ENCODE data around the gene RBM12.
A peak's percentile ranks its signal among the peaks of the same experiment; 100 is the strongest.

RBM12 gene

GRCh38 chr20:35619196-35620095 lies 45.3 kb downstream of the RBM12 start:
- peak; percentile 89 for DNase-seq (ENCODE audit: low spot score)

GRCh38 chr20:35618263-35619131 lies 46.2 kb downstream of the RBM12 start:
- DNase-seq (ENCODE audit: low spot score) = peak; percentile 41

- peak; percentile 63 for DNase-seq (ENCODE audit: low spot score)
Observed at GRCh38 chr20:35617397-35618262, 47.1 kb downstream of the RBM12 start.

DNA sequence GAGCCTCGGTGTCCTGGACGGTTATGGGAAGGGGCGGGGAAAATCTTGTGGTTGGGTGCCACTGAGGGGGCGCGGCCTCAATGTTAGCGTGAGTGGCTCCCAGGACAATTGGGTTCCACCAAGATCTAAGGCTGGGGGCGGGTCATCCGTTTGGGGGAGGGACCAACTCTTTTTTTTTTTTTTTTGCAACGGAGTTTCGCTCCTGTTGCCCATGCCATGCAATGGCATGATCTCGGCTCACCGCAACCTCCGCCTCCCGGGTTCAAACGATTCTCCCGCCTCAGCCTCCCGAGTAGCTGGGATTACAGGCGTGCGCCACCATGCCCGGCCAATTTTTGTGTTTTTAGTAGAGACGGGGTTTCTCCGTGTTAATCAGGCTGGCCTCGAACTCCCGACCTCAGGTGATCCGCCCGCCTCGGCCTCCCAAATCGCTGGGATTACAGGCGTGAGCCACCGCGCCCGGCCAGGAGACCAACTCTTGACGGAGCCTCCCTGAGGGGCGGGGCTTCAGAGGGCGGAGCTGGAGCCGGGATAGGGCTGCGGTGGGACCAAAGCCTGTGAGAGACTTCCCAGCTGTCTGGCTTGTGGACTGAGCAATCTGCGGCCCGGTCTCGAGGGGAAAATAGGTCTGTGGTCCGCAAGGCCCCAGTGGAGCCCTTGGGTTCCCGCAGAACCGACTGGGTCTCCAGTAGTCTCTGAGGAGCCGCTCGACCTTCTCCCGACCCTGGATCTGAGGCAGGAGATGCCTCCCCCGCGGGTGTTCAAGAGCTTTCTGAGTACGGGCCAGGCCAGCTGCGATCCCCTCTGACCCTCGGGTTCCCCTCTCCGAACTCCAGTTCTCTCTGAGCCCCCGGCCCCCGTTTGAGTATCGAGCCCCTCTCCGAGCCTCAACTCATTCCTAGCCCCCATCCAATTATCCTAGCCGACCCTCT lies 48.0 kb downstream of the RBM12 start:
- DNase-seq (ENCODE audit: low spot score) = peak; percentile 82

DNA sequence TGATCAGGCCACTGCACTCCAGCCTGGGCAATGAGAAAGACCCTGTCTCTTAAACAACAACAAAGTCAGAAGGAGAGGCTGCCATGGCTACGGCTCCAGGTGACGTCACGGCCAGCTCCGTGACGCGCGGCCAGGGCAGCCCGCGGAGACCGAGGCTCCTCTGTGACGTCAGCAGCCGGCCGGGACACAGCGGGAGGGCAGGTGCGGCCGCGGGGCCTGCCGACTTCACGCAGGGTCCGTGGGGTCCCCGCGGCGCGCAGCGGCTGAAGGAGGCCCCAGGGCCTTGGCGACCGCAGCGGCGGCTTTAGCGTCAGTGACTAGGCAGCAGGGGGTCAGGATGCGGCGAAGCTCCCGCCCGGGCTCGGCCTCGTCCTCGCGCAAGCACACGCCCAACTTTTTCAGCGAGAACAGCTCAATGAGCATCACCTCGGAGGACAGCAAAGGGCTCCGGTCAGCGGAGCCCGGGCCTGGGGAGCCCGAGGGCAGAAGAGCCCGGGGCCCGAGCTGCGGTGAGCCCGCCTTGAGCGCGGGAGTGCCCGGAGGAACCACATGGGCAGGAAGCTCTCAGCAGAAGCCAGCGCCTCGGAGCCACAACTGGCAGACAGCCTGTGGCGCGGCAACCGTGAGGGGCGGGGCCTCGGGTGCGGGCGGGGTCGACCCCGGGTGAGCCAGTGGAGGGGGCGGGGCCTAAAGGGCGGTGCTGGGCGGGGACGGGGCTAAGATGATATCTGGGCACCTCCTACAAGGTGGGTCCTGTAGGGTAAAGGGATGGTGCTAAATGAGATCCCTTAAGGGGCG lies 48.8 kb downstream of the RBM12 start, which contains the start of gene SPAG4:
Gene SPAG4, plus strand, starts transcription at position 163 of the 798 bp plus-strand sequence. Its CDS starts 175 bp downstream, at position 338.
- DNase-seq (ENCODE audit: low spot score) = peak; percentile 100

DNA sequence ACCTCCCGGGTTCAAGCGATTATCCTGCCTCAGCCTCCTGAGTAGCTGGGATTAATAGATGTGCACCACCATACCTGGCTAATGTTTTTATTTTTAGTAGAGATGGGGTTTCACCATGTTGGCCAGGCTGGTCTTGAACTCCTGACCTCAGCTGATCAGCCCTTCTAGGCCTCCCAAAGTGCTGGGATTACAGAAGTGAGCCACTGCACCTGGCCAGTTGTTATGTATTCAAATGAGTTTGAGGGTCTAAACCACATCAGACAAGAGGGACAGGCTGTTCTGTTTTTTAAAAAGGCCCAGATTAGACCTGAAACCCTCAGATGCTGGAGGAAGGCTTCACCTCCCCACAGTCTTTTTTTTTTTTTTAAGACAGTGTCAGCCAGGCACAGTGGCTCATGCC lies 53.2 kb downstream of the RBM12 start:
- no peak for DNase-seq (ENCODE audit: low spot score)

DNA sequence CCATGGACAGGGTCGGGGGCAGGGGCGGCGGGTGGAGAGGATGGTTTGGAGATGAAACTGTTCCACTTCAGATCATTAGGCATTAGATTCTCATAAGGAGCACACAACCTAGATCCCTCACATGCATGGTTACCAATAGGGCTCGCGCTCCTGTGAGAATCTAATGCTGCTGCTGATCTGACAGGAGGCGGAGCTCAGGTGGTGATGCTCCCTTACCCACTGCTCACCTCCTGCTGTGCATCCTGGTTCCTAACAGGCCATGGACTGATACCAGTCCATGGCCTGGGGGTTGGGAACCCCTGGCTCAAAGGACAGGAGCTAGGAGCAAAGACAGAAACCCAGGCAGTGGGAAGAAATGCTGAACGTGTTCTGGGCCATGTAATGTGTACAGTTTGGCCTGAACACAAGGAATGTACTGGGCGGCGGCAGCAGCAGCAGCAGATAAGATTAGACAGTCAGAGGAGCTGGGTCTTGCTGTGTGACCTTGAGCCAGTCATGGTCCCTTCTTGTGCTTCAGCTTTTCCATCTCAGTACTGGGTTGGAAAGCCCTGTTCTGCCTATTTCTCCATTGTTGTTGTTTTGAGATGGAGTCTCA lies 53.8 kb downstream of the RBM12 start:
- no peak for DNase-seq (ENCODE audit: low spot score)

DNA sequence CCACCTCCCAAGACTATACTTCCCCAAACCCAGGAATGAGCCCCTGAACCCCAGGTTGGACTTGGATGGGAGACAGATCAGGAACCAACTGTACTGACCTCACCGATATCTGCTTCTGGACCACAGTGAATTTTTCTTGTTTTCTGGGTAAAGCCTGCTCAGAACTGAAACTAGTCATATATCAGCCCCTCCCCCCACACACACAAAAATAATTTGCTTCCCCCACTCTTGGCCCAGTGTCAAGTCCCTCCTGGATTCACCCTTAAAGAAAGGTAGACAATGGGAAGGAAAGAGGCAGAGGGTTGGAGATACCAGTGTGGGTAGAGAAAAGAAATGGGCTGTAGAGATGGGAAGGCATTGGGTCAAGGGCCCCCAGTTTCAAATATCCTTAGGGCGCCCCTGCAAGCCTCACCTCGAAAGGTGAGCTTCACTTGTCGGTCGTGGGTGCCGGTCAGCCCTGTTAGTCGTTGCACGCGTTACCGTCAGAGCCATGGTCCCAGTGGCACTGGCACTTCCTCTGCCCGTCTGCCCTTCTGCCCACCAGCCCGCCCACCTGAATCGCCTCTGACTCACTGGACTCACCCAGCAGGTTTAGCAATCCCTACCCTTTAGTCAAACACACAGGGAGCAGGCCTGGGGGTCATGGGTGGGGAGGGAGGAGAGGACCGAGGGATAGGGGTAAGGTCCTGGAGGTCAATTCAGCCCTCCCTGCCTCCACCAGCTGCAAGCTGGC lies 57.5 kb downstream of the RBM12 start:
- no peak for DNase-seq (ENCODE audit: low spot score)

GRCh38 chr20:35606127-35606526 lies 58.6 kb downstream of the RBM12 start:
- DNase-seq (ENCODE audit: low spot score) = no peak

GRCh38 chr20:35604449-35604747 lies 60.3 kb downstream of the RBM12 start:
- DNase-seq (ENCODE audit: low spot score) = no peak

- no peak for DNase-seq (ENCODE audit: low spot score)
Observed at GRCh38 chr20:35603695-35604448, 60.8 kb downstream of the RBM12 start.

GRCh38 chr20:35602851-35603495 lies 61.7 kb downstream of the RBM12 start:
- no peak for DNase-seq (ENCODE audit: low spot score)

- DNase-seq (ENCODE audit: low spot score) = no peak
Observed at GRCh38 chr20:35601990-35602389, 62.7 kb downstream of the RBM12 start.

DNA sequence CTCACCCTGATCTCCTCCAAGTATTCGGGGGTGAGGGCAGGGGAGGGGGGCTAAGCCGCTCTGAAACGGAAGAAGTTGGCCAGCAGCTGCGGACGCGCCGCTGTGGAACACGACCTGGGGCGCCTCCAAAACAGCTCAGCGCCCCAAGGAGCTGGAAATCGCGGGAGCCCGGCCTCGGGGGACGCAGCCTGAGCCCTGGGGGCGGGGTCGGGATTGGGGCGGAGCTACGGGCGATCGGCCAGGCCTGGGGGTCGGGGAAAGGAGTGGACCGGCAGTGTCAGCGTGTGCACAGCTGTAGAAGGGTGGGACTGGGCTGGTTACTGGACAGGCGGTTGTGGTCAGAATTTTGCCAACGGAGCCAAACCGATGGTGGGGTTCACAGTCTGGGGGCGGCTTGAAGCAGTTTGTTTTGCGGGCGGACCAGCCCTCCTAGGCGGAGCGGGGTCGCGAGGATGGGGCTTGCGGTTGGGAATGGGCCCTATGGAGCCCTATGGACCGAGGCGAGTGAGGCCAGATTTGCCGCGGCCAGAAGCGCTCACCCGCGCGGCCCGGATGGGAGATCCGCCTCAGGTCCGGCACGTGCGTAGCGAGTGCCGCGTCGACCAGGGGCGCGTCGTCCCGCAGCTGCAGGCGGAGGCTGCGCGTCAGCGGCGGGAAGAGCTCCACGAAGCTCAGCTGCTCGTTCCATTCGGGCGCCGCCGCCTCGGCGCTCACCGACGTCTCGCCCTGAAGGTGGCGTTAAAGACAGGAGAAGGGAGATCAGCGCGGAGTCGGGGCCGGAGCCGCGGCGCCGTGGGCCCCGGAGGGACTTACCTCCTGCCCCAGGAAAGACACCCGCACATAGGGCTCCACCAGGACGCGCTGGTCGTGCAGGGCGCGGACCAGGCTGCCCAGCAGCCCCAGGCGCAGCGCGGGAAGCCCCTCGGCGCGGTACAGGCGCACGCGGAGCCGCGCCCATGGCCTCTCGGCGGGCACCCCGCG lies 63.4 kb downstream of the RBM12 start:
- DNase-seq (ENCODE audit: low spot score) = peak; percentile 40

DNA sequence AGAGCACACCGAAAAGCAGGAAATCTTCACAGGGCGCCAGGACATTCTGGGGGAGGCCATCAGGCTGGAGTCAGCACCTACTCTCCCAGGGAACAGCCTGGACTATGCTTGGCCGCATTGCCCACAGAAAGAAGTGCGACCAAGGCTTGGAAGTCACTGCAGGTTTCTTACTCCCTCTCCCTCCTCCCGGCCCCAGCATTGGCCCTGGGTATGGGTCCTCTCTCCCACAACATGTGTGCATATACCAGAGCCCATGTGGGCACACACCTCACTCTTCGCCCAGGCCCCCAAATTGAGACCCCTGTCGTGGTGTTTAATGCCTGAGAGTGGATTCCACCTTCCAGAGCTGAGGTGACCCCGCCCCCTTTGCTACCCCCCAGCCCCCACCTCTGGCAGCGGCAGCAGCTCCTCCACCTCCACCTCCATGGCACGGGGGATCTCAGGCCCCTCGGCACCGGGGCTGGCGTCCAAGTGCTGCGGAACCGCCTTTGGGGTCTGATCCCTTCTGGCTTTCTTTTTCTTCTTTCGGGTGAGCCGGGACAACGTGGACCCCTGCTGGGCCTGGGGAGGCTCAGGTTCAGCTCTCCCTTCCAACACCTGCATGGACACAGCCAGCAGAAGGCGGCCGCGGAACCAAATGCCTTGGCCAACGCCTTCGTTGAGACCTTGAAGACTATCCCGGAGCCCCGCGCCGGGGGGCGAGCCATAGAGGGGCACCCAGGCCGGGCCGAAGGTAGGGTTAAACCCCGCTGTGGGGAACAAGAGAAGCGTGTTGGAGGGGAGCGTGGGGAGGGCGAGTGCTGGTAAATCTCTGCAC lies 64.3 kb downstream of the RBM12 start:
- DNase-seq (ENCODE audit: low spot score) = no peak

DNA sequence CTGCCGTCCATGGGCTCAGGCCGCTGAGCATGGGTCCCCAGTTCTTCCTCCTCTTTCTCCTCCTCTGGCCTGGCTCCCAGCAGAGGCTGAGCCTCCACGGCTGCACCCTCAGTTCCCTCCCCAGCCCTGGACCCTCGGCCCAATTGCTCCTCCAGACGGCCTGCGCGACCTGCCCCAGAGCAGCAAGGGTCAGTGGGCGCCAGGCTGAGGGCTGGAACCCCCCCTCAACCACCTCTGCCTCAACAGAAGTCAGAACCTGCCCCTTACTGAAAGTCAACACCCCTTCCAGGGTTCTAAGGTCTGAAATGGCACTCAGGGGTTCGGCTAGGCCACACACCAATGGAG lies 65.0 kb downstream of the RBM12 start:
- DNase-seq (ENCODE audit: low spot score) = no peak
